HCT116 (cell line): ENCODE data around the gene GPC1. TPM values are rescaled to one million over a fixed set of nuclear protein-coding genes. Genes with fewer than 3 reads are reported as not detected.

Source experiments
- ATAC-seq: fragments of 200-7000 bp; cut with Tn5 transposase; 2 replicates; pipeline ENCODE4 v1.9.1; 2020; ENCODE audit warnings: mild to moderate bottlenecking, moderate library complexity
- BruUV-seq: library from RNA; stranded (reverse); fragments of 400-500 nt; replicated peaks from 2 replicates; lab custom pipeline; 2021; lab: Mats Ljungman, UMichigan
- CTCF ChIA-PET: fragments of 300-600 bp; sonication (Branson Sonifier 250); formaldehyde crosslinking; loops from one replicate; lab custom pipeline; 2021; ENCODE audit warnings: antibody characterized with exemption; lab: Charles Lee
- POLR2A ChIA-PET: fragments of 300-600, 350-600 bp; sonication (Branson Sonifier 250); formaldehyde crosslinking; loops from one replicate; lab custom pipeline; 2021; ENCODE audit warnings: antibody characterized with exemption; lab: Charles Lee
- RAD21 ChIA-PET, 2 experiments: fragments of 300-600 bp; sonication (Branson Sonifier 250); formaldehyde crosslinking; loops; one replicate each; lab custom pipeline; 2023; ENCODE audit warnings: low total read pairs in 2 of 2; ENCODE audit not compliant: uncharacterized antibody in 2 of 2, unreplicated experiment in 2 of 2, low non-redundant PET in 1 of 2; lab: Charles Lee
- DNase-seq: peaks from one replicate; pipeline ENCODE4 v3.0.0-alpha.2; 2010; ENCODE audit warnings: low read depth, low spot score
- H2AFZ ChIP-seq: fragments of 200-600 bp; shearing (Covaris generic), sonication (generic); 2 replicates; pipeline ENCODE4 v1.6.1; 2017; ENCODE audit warnings: low read depth, mixed run types, mixed read lengths, antibody characterized with exemption, low read length; ENCODE audit not compliant: poor library complexity, severe bottlenecking
- H3K27ac ChIP-seq: 2 replicates; pipeline ENCODE4 v1.5.1; 2012; ENCODE audit warnings: low read depth, low read length
- H3K27me3 ChIP-seq: fragments of 200-600 bp; sonication (generic); 2 replicates; pipeline ENCODE4 v1.6.1; 2016; ENCODE audit warnings: mixed run types, low read length, mixed read lengths; ENCODE audit not compliant: insufficient read depth
- H3K36me3 ChIP-seq, 2 experiments: fragments of 200-500 bp in 1 of 2; fragments of 200-600 bp in 1 of 2; sonication (Bioruptor generic) in 1 of 2; sonication (generic) in 1 of 2; 2 replicates each; pipeline versions ENCODE4 v1.5.1 to v1.6.1; 2014 to 2016; ENCODE audit warnings: low read length in 2 of 2, inconsistent platforms in 1 of 2, mixed read lengths in 1 of 2, mixed run types in 1 of 2; ENCODE audit not compliant: insufficient read depth in 2 of 2, control insufficient read depth in 1 of 2
- H3K4me1 ChIP-seq, 2 experiments: fragments of 200-600 bp in 1 of 2; sonication (generic) in 1 of 2; 2 replicates each; pipeline versions ENCODE4 v1.5.1 to v1.6.1; 2012 to 2017; ENCODE audit warnings: low read length in 2 of 2, inconsistent platforms in 1 of 2, mild to moderate bottlenecking in 1 of 2, mixed read lengths in 1 of 2, mixed run types in 1 of 2, moderate library complexity in 1 of 2; ENCODE audit not compliant: insufficient read depth in 2 of 2, control insufficient read depth in 1 of 2
- H3K4me2 ChIP-seq: fragments of 200-600 bp; sonication (generic); 2 replicates; pipeline ENCODE4 v1.6.1; 2017; ENCODE audit warnings: mixed run types, low read length, mixed read lengths
- H3K4me3 ChIP-seq, 2 experiments: fragments of 200-600 bp in 1 of 2; sonication (generic) in 1 of 2; replicated peaks in 1 of 2; 2 replicates each; pipeline ENCODE4 v1.5.1; 2011 to 2016; ENCODE audit warnings: low read length in 2 of 2, control low read depth in 1 of 2, low read depth in 1 of 2, mild to moderate bottlenecking in 1 of 2, mixed read lengths in 1 of 2, mixed run types in 1 of 2
- H3K79me2 ChIP-seq: fragments of 200-600 bp; sonication (generic); 2 replicates; pipeline ENCODE4 v1.6.1; 2017; ENCODE audit warnings: mild to moderate bottlenecking, mixed run types, low read length, moderate library complexity, mixed read lengths; ENCODE audit not compliant: insufficient read depth
- H3K9ac ChIP-seq: fragments of 200-600 bp; sonication (generic); 2 replicates; pipeline ENCODE4 v1.6.1; 2016; ENCODE audit warnings: low read length, mixed read lengths
- H3K9me2 ChIP-seq: fragments of 200-600 bp; sonication (generic), shearing (Covaris generic); 2 replicates; pipeline ENCODE4 v1.6.1; 2017; ENCODE audit warnings: mixed run types, mild to moderate bottlenecking, moderate library complexity; ENCODE audit not compliant: insufficient read depth
- H3K9me3 ChIP-seq, 2 experiments: fragments of 200-500 bp in 1 of 2; fragments of 200-600 bp in 1 of 2; sonication (Bioruptor generic) in 1 of 2; sonication (generic) in 1 of 2; 2 replicates each; pipeline ENCODE4 v1.6.1; 2014 to 2017; ENCODE audit warnings: low read length in 2 of 2, mixed read lengths in 2 of 2, inconsistent platforms in 1 of 2, low read depth in 1 of 2, mild to moderate bottlenecking in 1 of 2, mixed run types in 1 of 2, moderate library complexity in 1 of 2; ENCODE audit not compliant: control insufficient read depth in 1 of 2, insufficient read depth in 1 of 2
- H4K20me1 ChIP-seq: fragments of 200-600 bp; sonication (generic), shearing (Covaris generic); 2 replicates; pipeline ENCODE4 v1.6.1; 2017; ENCODE audit warnings: mixed run types, mild to moderate bottlenecking, moderate library complexity; ENCODE audit not compliant: insufficient read depth
- CBX3 ChIP-seq: IDR thresholded peaks from 2 replicates; pipeline ENCODE4 v1.6.1; 2012; ENCODE audit warnings: low read depth
- CEBPB ChIP-seq: IDR thresholded peaks from 2 replicates; pipeline ENCODE4 v1.6.1; 2012; ENCODE audit warnings: low read depth
- EGR1 ChIP-seq: IDR thresholded peaks from 2 replicates; pipeline ENCODE4 v1.6.1; 2012; ENCODE audit warnings: low read depth
- ELF1 ChIP-seq: IDR thresholded peaks from 2 replicates; pipeline ENCODE4 v1.6.1; 2012; ENCODE audit warnings: low read depth, borderline replicate concordance
- EZH2 ChIP-seq: fragments of 200-600 bp; sonication (generic); IDR thresholded peaks from 2 replicates; pipeline ENCODE4 v1.6.1; 2017; ENCODE audit warnings: antibody characterized with exemption, mixed run types
- EZH2phosphoT487 ChIP-seq: fragments of 200-600 bp; IDR thresholded peaks from 2 replicates; pipeline ENCODE4 v1.6.1; 2018; ENCODE audit warnings: antibody characterized with exemption, borderline replicate concordance
- FOSL1 ChIP-seq: IDR thresholded peaks from 2 replicates; pipeline ENCODE4 v1.6.1; 2012; ENCODE audit warnings: low read depth
- JUND ChIP-seq: IDR thresholded peaks from 2 replicates; pipeline ENCODE4 v1.6.1; 2012
- POLR2A ChIP-seq: IDR thresholded peaks from 2 replicates; pipeline ENCODE4 v1.7.0; 2011; ENCODE audit warnings: borderline replicate concordance; ENCODE audit not compliant: insufficient read depth, insufficient read length; ENCODE audit errors: extremely low read depth
- RAD21 ChIP-seq: IDR thresholded peaks from 2 replicates; pipeline ENCODE4 v1.6.1; 2012; ENCODE audit warnings: low read depth, mild to moderate bottlenecking
- SIN3A ChIP-seq: IDR thresholded peaks from 2 replicates; pipeline ENCODE4 v1.6.1; 2012; ENCODE audit warnings: low read depth
- SP1 ChIP-seq: IDR thresholded peaks from 2 replicates; pipeline ENCODE4 v1.6.1; 2012; ENCODE audit warnings: low read depth
- SRF ChIP-seq: IDR thresholded peaks from 2 replicates; pipeline ENCODE4 v1.6.1; 2012; ENCODE audit warnings: low read depth
- YY1 ChIP-seq: IDR thresholded peaks from 2 replicates; pipeline ENCODE4 v1.6.1; 2011; ENCODE audit warnings: low read length, low read depth, moderate library complexity, mild to moderate bottlenecking; ENCODE audit not compliant: insufficient replicate concordance; ENCODE audit errors: extremely low read depth
- intact Hi-C: fragments of 100-400 bp; cut with micrococcal nuclease; formaldehyde crosslinking; loops from 2 replicates; pipeline ENCODE4 v1.10.0; 2022
- total RNA-seq: library from RNA; stranded (reverse); gene quantifications from one replicate; pipeline ENCODE4 v1.2.1, GENCODE V29; 2021; ENCODE audit not compliant: unreplicated experiment
- TF ChIP-seq, protein P1 (sequence below): IDR thresholded peaks from 2 replicates; pipeline ENCODE4 v1.6.1; 2012; ENCODE audit warnings: low read depth
- TF ChIP-seq, protein P2 (sequence below), 3 experiments: fragments of 200-600 bp in 1 of 3; sonication (generic) in 1 of 3; IDR thresholded peaks in 2 of 3; conservative IDR thresholded peaks in 1 of 3; 2 replicates each; pipeline ENCODE4 v1.5.1; 2012 to 2017; ENCODE audit warnings: low read depth in 2 of 3, low read length in 2 of 3, antibody characterized with exemption in 1 of 3, borderline replicate concordance in 1 of 3, control low read depth in 1 of 3, mild to moderate bottlenecking in 1 of 3, mixed read lengths in 1 of 3, mixed run types in 1 of 3, moderate library complexity in 1 of 3; ENCODE audit not compliant: insufficient read depth in 1 of 3
- TF ChIP-seq, protein P3 (sequence below): IDR thresholded peaks from 2 replicates; pipeline ENCODE4 v1.6.1; 2012
- TF ChIP-seq, protein P4 (sequence below): IDR thresholded peaks from 2 replicates; pipeline ENCODE4 v1.6.1; 2012

GPC1 gene
- total RNA-seq, 1 experiment from 2014 or later, result 79.1 TPM

DNA sequence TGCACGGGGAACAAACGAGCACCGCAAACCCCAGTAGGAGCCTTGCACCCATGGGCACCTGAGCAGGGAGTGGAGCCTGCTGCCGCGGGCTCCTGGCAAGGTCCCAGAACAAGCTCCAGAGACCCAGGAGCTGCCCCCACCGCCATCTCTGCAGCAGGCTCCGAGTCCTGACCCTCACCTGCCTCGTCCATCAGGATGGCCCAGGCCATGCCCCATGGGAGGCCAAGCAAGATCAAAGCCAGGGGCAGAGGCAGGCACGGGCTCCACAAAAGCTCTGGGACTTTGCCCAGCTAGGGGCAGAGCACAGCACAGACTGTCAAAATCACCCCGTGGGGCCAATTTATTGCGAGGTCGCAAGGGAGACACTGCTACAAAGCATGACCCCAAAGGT, 43.6 kb downstream of the GPC1 start:
- Histone ChIP-seq H3K4me2 (no peak overlapping the region), H3K9me2 (no peaks in the 10 kb centered on the region), H3K27ac (no peak overlapping the region), H3K79me2 (no peaks in the 10 kb centered on the region), H3K9ac (no peak overlapping the region), H3K36me3 (no peaks in the 10 kb centered on the region)
- intact Hi-C loops, result no loop called here
- ATAC-seq, result no peak
- POLR2A ChIA-PET, result no interaction called here
- BruUV-seq, result no TSS peak
- CTCF ChIA-PET, result no interaction called here
- TF ChIP-seq SIN3A, result no peak
- no peak for TF ChIP-seq SRF
- TF ChIP-seq, protein P1, sequence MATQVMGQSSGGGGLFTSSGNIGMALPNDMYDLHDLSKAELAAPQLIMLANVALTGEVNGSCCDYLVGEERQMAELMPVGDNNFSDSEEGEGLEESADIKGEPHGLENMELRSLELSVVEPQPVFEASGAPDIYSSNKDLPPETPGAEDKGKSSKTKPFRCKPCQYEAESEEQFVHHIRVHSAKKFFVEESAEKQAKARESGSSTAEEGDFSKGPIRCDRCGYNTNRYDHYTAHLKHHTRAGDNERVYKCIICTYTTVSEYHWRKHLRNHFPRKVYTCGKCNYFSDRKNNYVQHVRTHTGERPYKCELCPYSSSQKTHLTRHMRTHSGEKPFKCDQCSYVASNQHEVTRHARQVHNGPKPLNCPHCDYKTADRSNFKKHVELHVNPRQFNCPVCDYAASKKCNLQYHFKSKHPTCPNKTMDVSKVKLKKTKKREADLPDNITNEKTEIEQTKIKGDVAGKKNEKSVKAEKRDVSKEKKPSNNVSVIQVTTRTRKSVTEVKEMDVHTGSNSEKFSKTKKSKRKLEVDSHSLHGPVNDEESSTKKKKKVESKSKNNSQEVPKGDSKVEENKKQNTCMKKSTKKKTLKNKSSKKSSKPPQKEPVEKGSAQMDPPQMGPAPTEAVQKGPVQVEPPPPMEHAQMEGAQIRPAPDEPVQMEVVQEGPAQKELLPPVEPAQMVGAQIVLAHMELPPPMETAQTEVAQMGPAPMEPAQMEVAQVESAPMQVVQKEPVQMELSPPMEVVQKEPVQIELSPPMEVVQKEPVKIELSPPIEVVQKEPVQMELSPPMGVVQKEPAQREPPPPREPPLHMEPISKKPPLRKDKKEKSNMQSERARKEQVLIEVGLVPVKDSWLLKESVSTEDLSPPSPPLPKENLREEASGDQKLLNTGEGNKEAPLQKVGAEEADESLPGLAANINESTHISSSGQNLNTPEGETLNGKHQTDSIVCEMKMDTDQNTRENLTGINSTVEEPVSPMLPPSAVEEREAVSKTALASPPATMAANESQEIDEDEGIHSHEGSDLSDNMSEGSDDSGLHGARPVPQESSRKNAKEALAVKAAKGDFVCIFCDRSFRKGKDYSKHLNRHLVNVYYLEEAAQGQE, result no peak
- no peak for TF ChIP-seq CEBPB
- TF ChIP-seq FOSL1, result no peak
- TF ChIP-seq EZH2, result no peak
- TF ChIP-seq, protein P2, sequence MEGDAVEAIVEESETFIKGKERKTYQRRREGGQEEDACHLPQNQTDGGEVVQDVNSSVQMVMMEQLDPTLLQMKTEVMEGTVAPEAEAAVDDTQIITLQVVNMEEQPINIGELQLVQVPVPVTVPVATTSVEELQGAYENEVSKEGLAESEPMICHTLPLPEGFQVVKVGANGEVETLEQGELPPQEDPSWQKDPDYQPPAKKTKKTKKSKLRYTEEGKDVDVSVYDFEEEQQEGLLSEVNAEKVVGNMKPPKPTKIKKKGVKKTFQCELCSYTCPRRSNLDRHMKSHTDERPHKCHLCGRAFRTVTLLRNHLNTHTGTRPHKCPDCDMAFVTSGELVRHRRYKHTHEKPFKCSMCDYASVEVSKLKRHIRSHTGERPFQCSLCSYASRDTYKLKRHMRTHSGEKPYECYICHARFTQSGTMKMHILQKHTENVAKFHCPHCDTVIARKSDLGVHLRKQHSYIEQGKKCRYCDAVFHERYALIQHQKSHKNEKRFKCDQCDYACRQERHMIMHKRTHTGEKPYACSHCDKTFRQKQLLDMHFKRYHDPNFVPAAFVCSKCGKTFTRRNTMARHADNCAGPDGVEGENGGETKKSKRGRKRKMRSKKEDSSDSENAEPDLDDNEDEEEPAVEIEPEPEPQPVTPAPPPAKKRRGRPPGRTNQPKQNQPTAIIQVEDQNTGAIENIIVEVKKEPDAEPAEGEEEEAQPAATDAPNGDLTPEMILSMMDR (IDR thresholded peaks at IDR 0.05 in 2 of 3, conservative IDR thresholded peaks at IDR 0.05 in 1 of 3; ENCODE audit: borderline replicate concordance in 1 of 3, insufficient read depth in 1 of 3, low read depth in 2 of 3, low read length in 2 of 3), result no peak
- TF ChIP-seq POLR2A, result no peak
- no peak for TF ChIP-seq EGR1
- no peak for TF ChIP-seq YY1
- no peak for TF ChIP-seq SP1
- no peak for TF ChIP-seq JUND
- TF ChIP-seq, protein P3, sequence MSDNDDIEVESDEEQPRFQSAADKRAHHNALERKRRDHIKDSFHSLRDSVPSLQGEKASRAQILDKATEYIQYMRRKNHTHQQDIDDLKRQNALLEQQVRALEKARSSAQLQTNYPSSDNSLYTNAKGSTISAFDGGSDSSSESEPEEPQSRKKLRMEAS, result no peak
- TF ChIP-seq ELF1, result no peak
- TF ChIP-seq, protein P4, sequence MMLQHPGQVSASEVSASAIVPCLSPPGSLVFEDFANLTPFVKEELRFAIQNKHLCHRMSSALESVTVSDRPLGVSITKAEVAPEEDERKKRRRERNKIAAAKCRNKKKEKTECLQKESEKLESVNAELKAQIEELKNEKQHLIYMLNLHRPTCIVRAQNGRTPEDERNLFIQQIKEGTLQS, result no peak
- no peak for TF ChIP-seq CBX3
- no peak for TF ChIP-seq RAD21
- TF ChIP-seq EZH2phosphoT487, result no peak
- TF ChIP-seq, all 23 proteins: peak for 0
- H2AFZ ChIP-seq, result no peak overlapping the region
- no peaks in the 10 kb centered on the region for H3K4me1 ChIP-seq
- no peaks in the 10 kb centered on the region for H3K27me3 ChIP-seq
- H4K20me1 ChIP-seq, result no peaks in the 10 kb centered on the region
- RAD21 ChIA-PET, result no interaction called here
- peaks cover 0 to 4% of the 10 kb centered on the region in 2 experiments; a peak in 1 of 4 replicates for H3K9me3 ChIP-seq
- H3K4me3 ChIP-seq, result no peak overlapping the region
- no peak for DNase-seq
